Stomach (tissue), 4 donors: ENCODE data around the gene LRP6.

Source experiments
- CTCF ChIP-seq, 7 experiments: fragments of 450-650 bp in 4 of 7; fragments of 200-600 bp in 3 of 7; sonication (generic) in 3 of 7; IDR thresholded peaks; one replicate each; pipeline ENCODE4 v1.5.1; 2016 to 2019; ENCODE audit warnings: antibody characterized with exemption in 7 of 7, control low read depth in 2 of 7, mild to moderate bottlenecking in 1 of 7
- POLR2A ChIP-seq, 4 donors: fragments of 450-650 bp; IDR thresholded peaks; one replicate each; pipeline ENCODE4 v1.6.1; 2016; ENCODE audit warnings: antibody characterized with exemption in 4 of 4, control low read depth in 2 of 4, mild to moderate bottlenecking in 1 of 4, moderate library complexity in 1 of 4
- POLR2AphosphoS5 ChIP-seq, 3 donors: sonication (generic); formaldehyde crosslinking; IDR thresholded peaks; one replicate each; pipeline ENCODE4 v1.6.1; 2016; ENCODE audit warnings: antibody characterized with exemption in 3 of 3

- TF ChIP-seq POLR2A (IDR thresholded peaks at IDR 0.05): no peak
- no peak for TF ChIP-seq POLR2AphosphoS5 (IDR thresholded peaks at IDR 0.05)
- TF ChIP-seq CTCF (IDR thresholded peaks at IDR 0.05): no peak
Observed at GRCh38 chr12:12221560-12221959, 45.3 kb downstream of the LRP6 start.
